ENCODE measurements around the gene DDC. TPM values are rescaled to one million over a fixed set of nuclear protein-coding genes. Genes with fewer than 3 reads are reported as not detected.

DDC gene
- total RNA-seq, 1 donor from 2014 or later = not detected

GRCh38 chr7:50507898-50508470 lies 57.2 kb downstream of the DDC start:
- no peaks in the 10 kb centered on the region for H3K27me3 Mint-ChIP-seq (ENCODE audit: low read depth)
- TF ChIP-seq CTCF (IDR thresholded peaks at IDR 0.05; ENCODE audit: unreplicated experiment) = no peak
- no peaks in the 10 kb centered on the region for H3K4me1 Mint-ChIP-seq
- no peaks in the 10 kb centered on the region for H3K9me3 Mint-ChIP-seq
- no peak overlapping the region for H3K4me3 Mint-ChIP-seq
- DNase-seq (ENCODE audit: low spot score in 2 of 2, unreplicated experiment in 2 of 2) = no peak
- no peak overlapping the region for H3K27ac Mint-ChIP-seq
- no peaks in the 10 kb centered on the region for H3K36me3 Mint-ChIP-seq

- no peak overlapping the region for H3K27ac Mint-ChIP-seq
- H3K9me3 Mint-ChIP-seq = peaks cover 4% of the 10 kb centered on the region
- no peak for DNase-seq (ENCODE audit: low spot score in 2 of 2, unreplicated experiment in 2 of 2)
- H3K27me3 Mint-ChIP-seq (ENCODE audit: low read depth) = no peaks in the 10 kb centered on the region
- H3K4me1 Mint-ChIP-seq = no peaks in the 10 kb centered on the region
- TF ChIP-seq CTCF (IDR thresholded peaks at IDR 0.05; ENCODE audit: unreplicated experiment) = no peak
- no peak overlapping the region for H3K4me3 Mint-ChIP-seq
- H3K36me3 Mint-ChIP-seq = no peaks in the 10 kb centered on the region
Observed at GRCh38 chr7:50505553-50506210, 59.5 kb downstream of the DDC start.

- no peaks in the 10 kb centered on the region for H3K36me3 Mint-ChIP-seq
- no peaks in the 10 kb centered on the region for H3K4me1 Mint-ChIP-seq
- H3K27ac Mint-ChIP-seq = no peak overlapping the region
- no peak for DNase-seq (ENCODE audit: low spot score in 2 of 2, unreplicated experiment in 2 of 2)
- no peak for TF ChIP-seq CTCF (IDR thresholded peaks at IDR 0.05; ENCODE audit: unreplicated experiment)
- H3K9me3 Mint-ChIP-seq = peaks cover 4% of the 10 kb centered on the region
- H3K27me3 Mint-ChIP-seq (ENCODE audit: low read depth) = no peaks in the 10 kb centered on the region
- H3K4me3 Mint-ChIP-seq = no peak overlapping the region
Observed at GRCh38 chr7:50504646-50505546, 60.3 kb downstream of the DDC start.

- no peak overlapping the region for H3K27ac Mint-ChIP-seq
Observed at GRCh38 chr7:50502947-50503346, 62.3 kb downstream of the DDC start.

More at GRCh38 chr7:50502947-50503346, 62.3 kb downstream of the DDC start:
- no peak for TF ChIP-seq CTCF (IDR thresholded peaks at IDR 0.05; ENCODE audit: unreplicated experiment)
- no peaks in the 10 kb centered on the region for H3K4me1 Mint-ChIP-seq
- H3K9me3 Mint-ChIP-seq = peaks cover 4% of the 10 kb centered on the region
- H3K36me3 Mint-ChIP-seq = no peaks in the 10 kb centered on the region
- DNase-seq (ENCODE audit: low spot score in 2 of 2, unreplicated experiment in 2 of 2) = no peak
- peaks cover 8% of the 10 kb centered on the region for H3K27me3 Mint-ChIP-seq (ENCODE audit: low read depth)
- H3K4me3 Mint-ChIP-seq = no peak overlapping the region
